HCT116 (cell line): ENCODE measurements around the gene JAG1. TPM values are rescaled to one million over a fixed set of nuclear protein-coding genes. Genes with fewer than 3 reads are reported as not detected.
A peak's percentile ranks its signal among the peaks of the same experiment; 100 is the strongest.

ENCODE experiments used
- ATAC-seq: fragments of 200-7000 bp; cut with Tn5 transposase; 2 replicates; pipeline ENCODE4 v1.9.1; 2020; ENCODE audit warnings: mild to moderate bottlenecking, moderate library complexity
- BruUV-seq: library from RNA; stranded (reverse); fragments of 400-500 nt; replicated peaks from 2 replicates; lab custom pipeline; 2021; lab: Mats Ljungman, UMichigan
- CTCF ChIA-PET: fragments of 300-600 bp; sonication (Branson Sonifier 250); formaldehyde crosslinking; loops from one replicate; lab custom pipeline; 2021; ENCODE audit warnings: antibody characterized with exemption; lab: Charles Lee
- POLR2A ChIA-PET: fragments of 300-600, 350-600 bp; sonication (Branson Sonifier 250); formaldehyde crosslinking; loops from one replicate; lab custom pipeline; 2021; ENCODE audit warnings: antibody characterized with exemption; lab: Charles Lee
- RAD21 ChIA-PET, 2 experiments: fragments of 300-600 bp; sonication (Branson Sonifier 250); formaldehyde crosslinking; loops; one replicate each; lab custom pipeline; 2023; ENCODE audit warnings: low total read pairs in 2 of 2; ENCODE audit not compliant: uncharacterized antibody in 2 of 2, unreplicated experiment in 2 of 2, low non-redundant PET in 1 of 2; lab: Charles Lee
- DNase-seq: peaks from one replicate; pipeline ENCODE4 v3.0.0-alpha.2; 2010; ENCODE audit warnings: low read depth, low spot score
- H2AFZ ChIP-seq: fragments of 200-600 bp; shearing (Covaris generic), sonication (generic); 2 replicates; pipeline ENCODE4 v1.6.1; 2017; ENCODE audit warnings: low read depth, mixed run types, mixed read lengths, antibody characterized with exemption, low read length; ENCODE audit not compliant: poor library complexity, severe bottlenecking
- H3K27ac ChIP-seq: 2 replicates; pipeline ENCODE4 v1.5.1; 2012; ENCODE audit warnings: low read depth, low read length
- H3K27me3 ChIP-seq: fragments of 200-600 bp; sonication (generic); 2 replicates; pipeline ENCODE4 v1.6.1; 2016; ENCODE audit warnings: mixed run types, low read length, mixed read lengths; ENCODE audit not compliant: insufficient read depth
- H3K36me3 ChIP-seq, 2 experiments: fragments of 200-500 bp in 1 of 2; fragments of 200-600 bp in 1 of 2; sonication (Bioruptor generic) in 1 of 2; sonication (generic) in 1 of 2; 2 replicates each; pipeline versions ENCODE4 v1.5.1 to v1.6.1; 2014 to 2016; ENCODE audit warnings: low read length in 2 of 2, inconsistent platforms in 1 of 2, mixed read lengths in 1 of 2, mixed run types in 1 of 2; ENCODE audit not compliant: insufficient read depth in 2 of 2, control insufficient read depth in 1 of 2
- H3K4me1 ChIP-seq, 2 experiments: fragments of 200-600 bp in 1 of 2; sonication (generic) in 1 of 2; 2 replicates each; pipeline versions ENCODE4 v1.5.1 to v1.6.1; 2012 to 2017; ENCODE audit warnings: low read length in 2 of 2, inconsistent platforms in 1 of 2, mild to moderate bottlenecking in 1 of 2, mixed read lengths in 1 of 2, mixed run types in 1 of 2, moderate library complexity in 1 of 2; ENCODE audit not compliant: insufficient read depth in 2 of 2, control insufficient read depth in 1 of 2
- H3K4me2 ChIP-seq: fragments of 200-600 bp; sonication (generic); 2 replicates; pipeline ENCODE4 v1.6.1; 2017; ENCODE audit warnings: mixed run types, low read length, mixed read lengths
- H3K4me3 ChIP-seq, 2 experiments: fragments of 200-600 bp in 1 of 2; sonication (generic) in 1 of 2; replicated peaks in 1 of 2; 2 replicates each; pipeline ENCODE4 v1.5.1; 2011 to 2016; ENCODE audit warnings: low read length in 2 of 2, control low read depth in 1 of 2, low read depth in 1 of 2, mild to moderate bottlenecking in 1 of 2, mixed read lengths in 1 of 2, mixed run types in 1 of 2
- H3K79me2 ChIP-seq: fragments of 200-600 bp; sonication (generic); 2 replicates; pipeline ENCODE4 v1.6.1; 2017; ENCODE audit warnings: mild to moderate bottlenecking, mixed run types, low read length, moderate library complexity, mixed read lengths; ENCODE audit not compliant: insufficient read depth
- H3K9ac ChIP-seq: fragments of 200-600 bp; sonication (generic); 2 replicates; pipeline ENCODE4 v1.6.1; 2016; ENCODE audit warnings: low read length, mixed read lengths
- H3K9me2 ChIP-seq: fragments of 200-600 bp; sonication (generic), shearing (Covaris generic); 2 replicates; pipeline ENCODE4 v1.6.1; 2017; ENCODE audit warnings: mixed run types, mild to moderate bottlenecking, moderate library complexity; ENCODE audit not compliant: insufficient read depth
- H3K9me3 ChIP-seq, 2 experiments: fragments of 200-500 bp in 1 of 2; fragments of 200-600 bp in 1 of 2; sonication (Bioruptor generic) in 1 of 2; sonication (generic) in 1 of 2; 2 replicates each; pipeline ENCODE4 v1.6.1; 2014 to 2017; ENCODE audit warnings: low read length in 2 of 2, mixed read lengths in 2 of 2, inconsistent platforms in 1 of 2, low read depth in 1 of 2, mild to moderate bottlenecking in 1 of 2, mixed run types in 1 of 2, moderate library complexity in 1 of 2; ENCODE audit not compliant: control insufficient read depth in 1 of 2, insufficient read depth in 1 of 2
- H4K20me1 ChIP-seq: fragments of 200-600 bp; sonication (generic), shearing (Covaris generic); 2 replicates; pipeline ENCODE4 v1.6.1; 2017; ENCODE audit warnings: mixed run types, mild to moderate bottlenecking, moderate library complexity; ENCODE audit not compliant: insufficient read depth
- RAD21 ChIP-seq: IDR thresholded peaks from 2 replicates; pipeline ENCODE4 v1.6.1; 2012; ENCODE audit warnings: low read depth, mild to moderate bottlenecking
- SIN3A ChIP-seq: IDR thresholded peaks from 2 replicates; pipeline ENCODE4 v1.6.1; 2012; ENCODE audit warnings: low read depth
- intact Hi-C: fragments of 100-400 bp; cut with micrococcal nuclease; formaldehyde crosslinking; loops from 2 replicates; pipeline ENCODE4 v1.10.0; 2022
- total RNA-seq: library from RNA; stranded (reverse); gene quantifications from one replicate; pipeline ENCODE4 v1.2.1, GENCODE V29; 2021; ENCODE audit not compliant: unreplicated experiment
- TF ChIP-seq, protein P1 (sequence below): IDR thresholded peaks from 2 replicates; pipeline ENCODE4 v1.6.1; 2012; ENCODE audit warnings: low read depth

The JAG1 gene
- total RNA-seq, 1 experiment from 2014 or later, result 31.9 TPM

DNA sequence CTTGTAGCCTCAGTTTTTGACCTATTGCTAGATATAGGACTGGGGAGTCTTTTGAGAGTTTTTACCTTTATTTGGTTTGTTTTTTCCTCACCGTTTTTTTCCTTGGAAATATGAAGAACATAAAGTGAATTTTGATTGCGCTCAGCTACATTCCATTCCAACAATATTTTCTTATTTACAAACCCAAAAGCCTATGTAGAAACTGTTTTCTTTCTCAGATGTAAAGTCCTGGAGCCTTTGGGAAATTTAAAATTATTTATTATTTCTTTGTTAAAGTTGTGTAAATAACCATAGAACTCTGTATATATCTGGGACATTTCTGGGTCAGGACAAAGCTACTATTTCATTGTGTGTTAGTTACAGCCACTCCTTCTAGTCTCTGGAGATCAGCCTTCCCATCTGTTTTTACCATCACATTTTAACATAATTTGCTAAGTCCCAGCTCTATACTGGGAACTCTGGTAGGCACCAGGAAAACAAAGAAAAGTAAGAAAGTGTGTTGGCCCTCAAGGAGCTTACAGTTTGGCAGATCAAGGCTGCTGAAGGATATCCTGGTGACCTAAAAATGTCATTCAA is 68.8 kb downstream of the JAG1 start:
- TF ChIP-seq RAD21, result no peak
- TF ChIP-seq, protein P1, sequence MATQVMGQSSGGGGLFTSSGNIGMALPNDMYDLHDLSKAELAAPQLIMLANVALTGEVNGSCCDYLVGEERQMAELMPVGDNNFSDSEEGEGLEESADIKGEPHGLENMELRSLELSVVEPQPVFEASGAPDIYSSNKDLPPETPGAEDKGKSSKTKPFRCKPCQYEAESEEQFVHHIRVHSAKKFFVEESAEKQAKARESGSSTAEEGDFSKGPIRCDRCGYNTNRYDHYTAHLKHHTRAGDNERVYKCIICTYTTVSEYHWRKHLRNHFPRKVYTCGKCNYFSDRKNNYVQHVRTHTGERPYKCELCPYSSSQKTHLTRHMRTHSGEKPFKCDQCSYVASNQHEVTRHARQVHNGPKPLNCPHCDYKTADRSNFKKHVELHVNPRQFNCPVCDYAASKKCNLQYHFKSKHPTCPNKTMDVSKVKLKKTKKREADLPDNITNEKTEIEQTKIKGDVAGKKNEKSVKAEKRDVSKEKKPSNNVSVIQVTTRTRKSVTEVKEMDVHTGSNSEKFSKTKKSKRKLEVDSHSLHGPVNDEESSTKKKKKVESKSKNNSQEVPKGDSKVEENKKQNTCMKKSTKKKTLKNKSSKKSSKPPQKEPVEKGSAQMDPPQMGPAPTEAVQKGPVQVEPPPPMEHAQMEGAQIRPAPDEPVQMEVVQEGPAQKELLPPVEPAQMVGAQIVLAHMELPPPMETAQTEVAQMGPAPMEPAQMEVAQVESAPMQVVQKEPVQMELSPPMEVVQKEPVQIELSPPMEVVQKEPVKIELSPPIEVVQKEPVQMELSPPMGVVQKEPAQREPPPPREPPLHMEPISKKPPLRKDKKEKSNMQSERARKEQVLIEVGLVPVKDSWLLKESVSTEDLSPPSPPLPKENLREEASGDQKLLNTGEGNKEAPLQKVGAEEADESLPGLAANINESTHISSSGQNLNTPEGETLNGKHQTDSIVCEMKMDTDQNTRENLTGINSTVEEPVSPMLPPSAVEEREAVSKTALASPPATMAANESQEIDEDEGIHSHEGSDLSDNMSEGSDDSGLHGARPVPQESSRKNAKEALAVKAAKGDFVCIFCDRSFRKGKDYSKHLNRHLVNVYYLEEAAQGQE, result no peak
- no peak for TF ChIP-seq SIN3A
- H3K9me2 ChIP-seq, result no peaks in the 10 kb centered on the region
- H3K4me2 ChIP-seq, result peak overlapping the region; percentile 54
- peaks cover 19 to 30% of the 10 kb centered on the region in 2 experiments for H3K4me1 ChIP-seq
- RAD21 ChIA-PET, result no interaction called here
- H3K27me3 ChIP-seq, result no peaks in the 10 kb centered on the region
- H3K4me3 ChIP-seq, result no peak overlapping the region
- POLR2A ChIA-PET, result no interaction called here
- BruUV-seq, result no TSS peak
- ATAC-seq (no peak), DNase-seq (no peak)
- no peak overlapping the region for H3K9ac ChIP-seq
- CTCF ChIA-PET, result no interaction called here
- H3K79me2 ChIP-seq, result no peaks in the 10 kb centered on the region
- H3K36me3 ChIP-seq, result no peaks in the 10 kb centered on the region; a peak in 1 of 4 replicates
- H3K27ac ChIP-seq, result peak overlapping the region; percentile 39
- no peak overlapping the region for H2AFZ ChIP-seq
- H4K20me1 ChIP-seq, result no peaks in the 10 kb centered on the region
- intact Hi-C loops, result no loop called here
- H3K9me3 ChIP-seq, result no peaks in the 10 kb centered on the region
